HG03575 (cell line): ENCODE results near the gene CER1.

ENCODE experiments used
- ATAC-seq: cut with Tn5 transposase; IDR thresholded peaks from one replicate; pipeline ENCODE4 v1.9.1; 2021; ENCODE audit not compliant: unreplicated experiment, insufficient number of reproducible peaks, low FRiP score; ENCODE audit errors: extremely low read depth

CER1 gene

GRCh38 chr9:14674630-14675029 lies 47.9 kb downstream of the CER1 start:
- no peak for ATAC-seq

GRCh38 chr9:14671377-14671776 lies 51.2 kb downstream of the CER1 start:
- no peak for ATAC-seq

- ATAC-seq = no peak
Measured at GRCh38 chr9:14670718-14671117, 51.8 kb downstream of the CER1 start.
